ENCODE data around the gene CREBBP. TPM values are rescaled to one million over a fixed set of nuclear protein-coding genes. Genes with fewer than 3 reads are reported as not detected.
"Not testable (repeated sequence)": the region's sequence is repeated elsewhere in the genome, so short reads cannot be mapped to it uniquely, and the experiment has no call there.

Gene CREBBP
- total RNA-seq, 2 experiments from 2014 or later = 26.6 to 29.5 TPM

DNA sequence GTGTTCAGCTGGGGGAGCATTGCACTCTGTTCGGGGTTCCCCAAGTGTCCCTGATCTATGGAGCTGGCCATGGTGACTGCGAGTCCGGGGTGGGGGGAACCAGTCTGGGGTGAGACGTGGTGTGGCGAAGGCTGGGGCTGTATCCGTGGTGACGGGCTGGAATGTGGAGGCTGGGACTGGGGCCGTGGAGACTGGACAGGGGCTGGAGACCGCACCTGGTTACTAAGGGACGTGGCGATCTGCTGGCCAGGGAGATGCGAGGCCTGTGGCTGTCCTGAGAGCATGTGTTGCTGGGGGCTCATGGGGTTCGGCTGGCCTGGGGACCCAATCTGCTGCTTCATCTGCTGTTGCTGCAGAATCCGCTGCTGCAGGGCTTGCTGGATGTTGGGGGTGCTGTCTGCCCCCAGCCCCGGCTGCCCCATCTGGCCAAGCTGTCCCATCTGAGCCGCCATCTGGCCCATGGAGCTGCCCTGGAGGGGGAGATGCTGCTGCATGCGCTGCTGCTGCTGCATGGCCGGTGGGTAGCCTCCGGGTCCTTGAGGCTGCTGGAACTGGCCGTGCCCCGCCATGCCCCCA, 152.6 kb downstream of the CREBBP start:
- ChIA-PET CTCF (no interaction called here), POLR2A (no interaction called here)
- no peak for DNase-seq
- intact Hi-C loops (cut with micrococcal nuclease) = no loop called here
- Mint-ChIP-seq H3K4me1 (ENCODE audit: low read depth) (no peaks in the 10 kb centered on the region), H3K27ac (no peak overlapping the region), H3K36me3 (peaks cover 31% of the 10 kb centered on the region), H3K9me3 (no peaks in the 10 kb centered on the region), H3K27me3 (no peaks in the 10 kb centered on the region), H3K4me3 (no peak overlapping the region)

DNA sequence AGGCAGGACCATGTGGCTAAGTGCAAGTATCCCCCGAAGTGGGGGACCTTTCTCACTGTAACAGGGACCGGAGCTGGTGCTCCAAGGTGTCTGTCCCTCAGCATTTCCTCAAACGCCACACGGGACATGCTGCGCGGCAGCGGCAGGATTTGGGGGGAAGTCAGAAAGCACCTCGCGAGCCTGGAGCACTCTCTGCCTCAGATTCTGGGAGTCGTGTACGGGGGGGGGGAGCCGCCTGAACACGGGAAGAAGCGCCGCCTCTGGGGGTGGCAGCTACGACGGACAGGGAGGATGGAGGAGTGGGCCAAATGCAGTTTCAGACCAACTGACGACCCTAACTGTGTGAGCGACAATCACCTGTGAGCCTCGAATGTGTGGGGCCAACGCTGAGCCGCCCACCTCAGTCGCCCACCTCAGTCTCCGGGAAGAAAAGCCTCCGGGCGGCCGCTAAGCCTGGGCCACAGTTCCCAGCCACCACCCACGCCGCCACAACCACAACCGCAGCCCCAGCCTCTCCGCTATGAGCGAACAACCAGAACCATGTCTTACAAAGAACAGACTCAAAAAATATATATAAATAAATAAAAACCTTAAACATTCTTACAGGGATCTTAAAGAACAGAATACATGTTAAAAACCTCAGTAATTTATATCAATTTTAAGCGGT, 154.4 kb downstream of the CREBBP start:
- peak; percentile 17 for DNase-seq
- no peaks in the 10 kb centered on the region for H3K9me3 Mint-ChIP-seq
- no peaks in the 10 kb centered on the region for H3K27me3 Mint-ChIP-seq
- H3K4me3 Mint-ChIP-seq = no peak overlapping the region
- CTCF ChIA-PET = no interaction called here
- POLR2A ChIA-PET = interaction anchor here (0.9 kb wide), 2 partner anchors 9 to 16 kb away, joined by 3 read pairs; no protein-coding TSS in a partner anchor
- H3K27ac Mint-ChIP-seq = no peak overlapping the region
- peaks cover 22% of the 10 kb centered on the region for H3K36me3 Mint-ChIP-seq
- no peaks in the 10 kb centered on the region for H3K4me1 Mint-ChIP-seq (ENCODE audit: low read depth)
- intact Hi-C loops (cut with micrococcal nuclease) = no loop called here

- intact Hi-C loops (cut with micrococcal nuclease) = no loop called here
- Mint-ChIP-seq H3K27me3 (no peaks in the 10 kb centered on the region), H3K4me1 (ENCODE audit: low read depth) (no peaks in the 10 kb centered on the region), H3K27ac (no peak overlapping the region), H3K4me3 (no peak overlapping the region), H3K36me3 (peaks cover 16% of the 10 kb centered on the region), H3K9me3 (no peaks in the 10 kb centered on the region)
- ChIA-PET CTCF (no interaction called here), POLR2A (interaction anchor here (0.9 kb wide), 2 partner anchors 8 to 15 kb away, joined by 3 read pairs; no protein-coding TSS in a partner anchor)
- DNase-seq = no peak
Observed at GRCh38 chr16:3725276-3725675, 155.2 kb downstream of the CREBBP start.

DNA sequence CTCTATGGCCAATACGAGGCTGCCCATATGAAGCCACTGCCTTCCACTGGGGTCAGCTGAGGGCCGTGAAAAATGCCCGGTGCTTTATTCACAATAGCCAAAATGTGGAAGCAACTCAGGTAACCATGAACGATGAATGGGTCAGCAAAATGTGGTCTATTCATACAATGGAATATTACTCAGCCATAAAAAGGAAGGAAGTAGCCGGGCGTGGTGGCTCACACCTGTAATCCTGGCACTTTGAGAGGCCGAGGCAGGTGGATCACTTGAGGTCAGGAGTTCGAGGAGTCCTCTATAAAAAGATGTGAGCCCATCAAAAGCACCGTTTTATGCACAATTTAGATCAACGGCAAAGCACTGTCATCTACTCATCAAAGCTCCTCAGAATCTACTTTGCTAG, 158.0 kb downstream of the CREBBP start:
- POLR2A ChIA-PET = no interaction called here
- no peaks in the 10 kb centered on the region for H3K9me3 Mint-ChIP-seq
- peaks cover 5% of the 10 kb centered on the region for H3K4me1 Mint-ChIP-seq (ENCODE audit: low read depth)
- no peak for DNase-seq
- CTCF ChIA-PET = no interaction called here
- no peaks in the 10 kb centered on the region for H3K36me3 Mint-ChIP-seq
- H3K27ac Mint-ChIP-seq = no peak overlapping the region
- no peak overlapping the region for H3K4me3 Mint-ChIP-seq
- intact Hi-C loops (cut with micrococcal nuclease) = no loop called here
- no peaks in the 10 kb centered on the region for H3K27me3 Mint-ChIP-seq

DNA sequence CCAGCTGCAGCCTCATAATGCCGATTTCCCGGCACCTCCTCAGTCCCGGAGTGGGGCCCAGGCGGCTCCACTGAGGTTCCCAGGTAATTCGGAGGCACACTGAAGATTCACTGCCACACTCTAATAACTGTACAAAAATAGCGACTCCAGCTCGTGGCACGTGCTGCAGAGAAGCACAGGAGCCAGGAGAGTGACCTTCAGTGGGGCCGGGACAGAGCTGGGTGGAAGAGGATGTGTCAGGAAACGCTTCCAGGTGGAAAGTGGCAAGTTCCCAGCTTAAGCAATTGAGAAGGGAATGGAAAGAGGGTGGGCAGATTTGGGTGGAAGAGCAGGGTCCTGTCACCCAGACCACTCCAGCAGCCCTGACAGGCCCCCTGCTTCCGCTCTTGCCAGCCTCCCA, 160.1 kb downstream of the CREBBP start:
- no peak for DNase-seq
- ChIA-PET CTCF (no interaction called here), POLR2A (no interaction called here)
- intact Hi-C loops (cut with micrococcal nuclease) = no loop called here
- H3K4me3 Mint-ChIP-seq = no peak overlapping the region
- H3K9me3 Mint-ChIP-seq = no peaks in the 10 kb centered on the region
- H3K36me3 Mint-ChIP-seq = peaks cover 5% of the 10 kb centered on the region
- no peaks in the 10 kb centered on the region for H3K27me3 Mint-ChIP-seq
- peaks cover 14% of the 10 kb centered on the region for H3K4me1 Mint-ChIP-seq (ENCODE audit: low read depth)
- H3K27ac Mint-ChIP-seq = no peak overlapping the region

- H3K9me3 Mint-ChIP-seq = no peaks in the 10 kb centered on the region
- no peak overlapping the region for H3K27ac Mint-ChIP-seq
- H3K27me3 Mint-ChIP-seq = no peaks in the 10 kb centered on the region
- CTCF ChIA-PET = no interaction called here
- peak overlapping the region; percentile 59 for H3K4me3 Mint-ChIP-seq
- peaks cover 16% of the 10 kb centered on the region for H3K36me3 Mint-ChIP-seq
- no peak for DNase-seq
- intact Hi-C loops (cut with micrococcal nuclease) = loop anchor here (5.0 to 10.0 kb wide), 2 partner anchors 159 to 536 kb away; no protein-coding TSS in a partner anchor
- H3K4me1 Mint-ChIP-seq (ENCODE audit: low read depth) = peaks cover 28% of the 10 kb centered on the region
- POLR2A ChIA-PET = interaction anchor here (0.8 kb wide), 1 partner anchor 535 kb away, joined by 3 read pairs; no protein-coding TSS in a partner anchor
Observed at GRCh38 chr16:3718628-3719027, 161.9 kb downstream of the CREBBP start.

DNA sequence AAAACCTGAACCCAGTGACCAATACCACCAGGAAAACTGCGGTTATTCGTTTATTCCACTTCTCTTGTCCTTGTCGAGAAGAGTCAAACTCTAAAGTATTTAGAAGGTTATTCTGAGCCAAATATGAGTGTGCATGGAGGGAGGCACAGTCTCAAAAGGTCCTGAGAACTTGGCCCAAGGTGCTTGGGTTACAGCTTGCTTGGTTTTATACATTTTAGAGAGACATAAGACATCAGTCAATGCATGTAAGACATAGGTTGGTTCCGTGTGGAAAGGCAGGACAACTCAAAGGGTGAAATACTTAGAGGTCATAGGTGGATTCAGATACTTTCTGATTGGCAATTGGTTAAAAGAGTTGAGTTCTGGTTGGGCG, 162.5 kb downstream of the CREBBP start:
- POLR2A ChIA-PET = interaction anchor here (0.7 to 1.5 kb wide), 4 partner anchors 27 to 535 kb away, joined by 3 to 4 read pairs (median 4); no protein-coding TSS in a partner anchor
- Mint-ChIP-seq H3K27ac (peak overlapping the region; percentile 80), H3K36me3 (peaks cover 21% of the 10 kb centered on the region), H3K9me3 (no peaks in the 10 kb centered on the region), H3K4me1 (ENCODE audit: low read depth) (peaks cover 29% of the 10 kb centered on the region), H3K27me3 (no peaks in the 10 kb centered on the region), H3K4me3 (peak overlapping the region; percentile 80)
- CTCF ChIA-PET = interaction anchor here (1.3 kb wide), 1 partner anchor 162 kb away, joined by 3 read pairs; no protein-coding TSS in a partner anchor
- intact Hi-C loops (cut with micrococcal nuclease) = loop anchor here (5.0 to 10.0 kb wide), 2 partner anchors 159 to 537 kb away; no protein-coding TSS in a partner anchor
- DNase-seq = no peak

- POLR2A ChIA-PET = interaction anchor here (0.7 to 1.5 kb wide), 6 partner anchors 8 to 536 kb away, joined by 3 to 4 read pairs (median 4); no protein-coding TSS in a partner anchor
- Mint-ChIP-seq H3K4me3 (peak within 1 kb of the TSS; percentile 93), H3K36me3 (peaks cover 25% of the 10 kb centered on the region), H3K27me3 (no peaks in the 10 kb centered on the region), H3K27ac (peak within 1 kb of the TSS; percentile 83), H3K9me3 (no peaks in the 10 kb centered on the region), H3K4me1 (ENCODE audit: low read depth) (peaks cover 33% of the 10 kb centered on the region)
- CTCF ChIA-PET = interaction anchor here (1.1 to 1.3 kb wide), 2 partner anchors 16 to 162 kb away, joined by 3 read pairs; no protein-coding TSS in a partner anchor
- intact Hi-C loops (cut with micrococcal nuclease) = loop anchor here (5.0 to 10.0 kb wide), 2 partner anchors 160 to 537 kb away; no protein-coding TSS in a partner anchor
- DNase-seq = peak; percentile 94
Observed at GRCh38 chr16:3717235-3718018, 163.1 kb downstream of the CREBBP start, which contains the start of gene TRAP1. Gene TRAP1, minus strand, starts transcription at chr16:3717524. Its CDS starts 16 bp downstream, at chr16:3717508.

GRCh38 chr16:3716831-3717234, 163.7 kb downstream of the CREBBP start:
- ChIA-PET CTCF (interaction anchor here (1.1 to 1.3 kb wide), 2 partner anchors 15 to 163 kb away, joined by 3 read pairs; no protein-coding TSS in a partner anchor), POLR2A (interaction anchor here (0.7 to 1.5 kb wide), 4 partner anchors 9 to 162 kb away, joined by 3 to 4 read pairs (median 4); no protein-coding TSS in a partner anchor)
- Mint-ChIP-seq H3K4me1 (ENCODE audit: low read depth) (peaks cover 35% of the 10 kb centered on the region), H3K27me3 (no peaks in the 10 kb centered on the region), H3K27ac (peak overlapping the region; percentile 83), H3K36me3 (peaks cover 27% of the 10 kb centered on the region), H3K4me3 (peak overlapping the region; percentile 93), H3K9me3 (no peaks in the 10 kb centered on the region)
- peak; percentile 53 for DNase-seq
- intact Hi-C loops (cut with micrococcal nuclease) = loop anchor here (5.0 to 10.0 kb wide), 2 partner anchors 160 to 538 kb away; no protein-coding TSS in a partner anchor

GRCh38 chr16:3715430-3715829, 165.1 kb downstream of the CREBBP start:
- ChIA-PET POLR2A (no interaction called here), CTCF (no interaction called here)
- Mint-ChIP-seq H3K4me1 (ENCODE audit: low read depth) (peaks cover 37% of the 10 kb centered on the region), H3K27ac (no peak overlapping the region), H3K27me3 (no peaks in the 10 kb centered on the region), H3K36me3 (peaks cover 27% of the 10 kb centered on the region), H3K4me3 (peak overlapping the region; percentile 32), H3K9me3 (no peaks in the 10 kb centered on the region)
- no peak for DNase-seq
- intact Hi-C loops (cut with micrococcal nuclease) = loop anchor here (5.0 to 10.0 kb wide), 2 partner anchors 162 to 539 kb away; no protein-coding TSS in a partner anchor

GRCh38 chr16:3714378-3714777, 166.1 kb downstream of the CREBBP start:
- intact Hi-C loops (cut with micrococcal nuclease) = loop anchor here (10.0 kb wide), 1 partner anchor 540 kb away; no protein-coding TSS in a partner anchor
- H3K27ac Mint-ChIP-seq, CTCF ChIA-PET: not testable (repeated sequence)

More at GRCh38 chr16:3714378-3714777, 166.1 kb downstream of the CREBBP start:
- peaks cover 37% of the 10 kb centered on the region for H3K4me1 Mint-ChIP-seq (ENCODE audit: low read depth)
- H3K4me3 Mint-ChIP-seq, POLR2A ChIA-PET, H3K27me3 Mint-ChIP-seq, H3K9me3 Mint-ChIP-seq, DNase-seq: not testable (repeated sequence)
- H3K36me3 Mint-ChIP-seq = peaks cover 33% of the 10 kb centered on the region

All from activated CD4-positive, alpha-beta memory T cell treated with anti-CD3 and anti-CD28 coated beads for 36 hours (primary cell).